Measurements from ENCODE around the gene MNS1. TPM values are rescaled to one million over a fixed set of nuclear protein-coding genes. Genes with fewer than 3 reads are reported as not detected.

MNS1 gene
- total and polyA plus RNA-seq, 10 of the 15 experiments (the other 5 are each of a cell fraction or from before 2014, with no cell fraction given): 0.45 to 2.6 (median 0.97) TPM

DNA sequence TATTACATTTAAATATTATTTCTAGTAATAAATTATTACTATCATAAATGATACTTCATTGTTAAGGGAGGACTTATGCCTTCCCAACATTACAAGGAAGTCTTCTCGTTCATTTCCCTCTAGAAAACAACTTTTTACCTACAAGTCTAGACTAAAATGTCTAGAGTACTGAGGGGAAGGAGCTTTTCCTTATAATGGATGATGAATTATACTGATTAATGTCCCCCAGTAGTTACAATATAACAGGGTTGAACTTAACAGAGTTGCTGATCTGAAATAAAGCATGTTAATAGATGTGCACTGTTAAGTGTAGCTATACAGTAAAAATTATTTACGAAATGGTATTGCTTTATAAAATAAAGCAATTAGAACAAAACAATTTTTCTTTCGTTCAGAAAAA lies 2.7 kb upstream of the MNS1 start:
- POLR2A ChIA-PET: no interaction called here
- TF ChIP-seq BHLHE40 (IDR thresholded peaks at IDR 0.05; ENCODE audit: borderline replicate concordance in 1 of 2, low read depth in 2 of 2, low read length in 1 of 2) (no peak), RCOR1 (conservative IDR thresholded peaks at IDR 0.05; ENCODE audit: low read depth, low read length) (no peak), EGR1 (IDR thresholded peaks at IDR 0.05; ENCODE audit: borderline replicate concordance in 1 of 2, low read depth in 2 of 2, low read length in 2 of 2) (no peak), RAD21 (IDR thresholded peaks at IDR 0.05; ENCODE audit: insufficient read depth, low read depth, low read length) (no peak), EED (IDR thresholded peaks at IDR 0.05; ENCODE audit: low read depth) (no peak), SKIL (IDR thresholded peaks at IDR 0.05; ENCODE audit: low read depth, poor library complexity, severe bottlenecking) (no peak), DPF2 (IDR thresholded peaks at IDR 0.05) (no peak), BCL3 (IDR thresholded peaks at IDR 0.05; ENCODE audit: borderline replicate concordance, insufficient read depth, low read depth, low read length, poor library complexity, severe bottlenecking) (no peak)
- Histone ChIP-seq H4K20me1 (ENCODE audit: control insufficient read depth, insufficient read depth) (no peaks in the 10 kb centered on the region), H3K27ac (ENCODE audit: control insufficient read depth, insufficient read depth) (no peak overlapping the region), H3K27me3 (replicated peaks in 1 of 2; ENCODE audit: control insufficient read depth in 2 of 2, insufficient read depth in 2 of 2, low read length in 1 of 2) (no peaks in the 10 kb centered on the region), H3K4me2 (ENCODE audit: control insufficient read depth, insufficient read depth) (no peak overlapping the region), H3K4me1 (ENCODE audit: control insufficient read depth, insufficient read depth, low read length) (peaks cover 9% of the 10 kb centered on the region; the same call in 1 of the 2 replicates), H3K79me2 (ENCODE audit: control insufficient read depth, insufficient read depth, low read length) (no peaks in the 10 kb centered on the region), H3K9ac (ENCODE audit: control insufficient read depth, insufficient read depth, low read length) (no peak overlapping the region), H2AFZ (ENCODE audit: control insufficient read depth, low read depth, low read length) (no peak overlapping the region), H3K9me3 (replicated peaks; ENCODE audit: control insufficient read depth, insufficient read depth, low read length) (no peaks in the 10 kb centered on the region), H3K36me3 (ENCODE audit: control insufficient read depth in 2 of 2, insufficient read depth in 2 of 2, low read length in 1 of 2) (no peaks in the 10 kb centered on the region), H3K4me3 (no peak overlapping the region)
- SMC1A ChIA-PET (ENCODE audit: uncharacterized antibody, unreplicated experiment): interaction anchor here (1.1 kb wide), 1 partner anchor 24 kb away, joined by 4 read pairs; no protein-coding TSS in a partner anchor
- RAD21 ChIA-PET (ENCODE audit: unreplicated experiment): interaction anchor here (0.6 kb wide), 1 partner anchor 1239 kb away, joined by 3 read pairs; the partner anchor contains the start of gene POLR2M
- intact Hi-C loops (cut with micrococcal nuclease; ENCODE audit: unreplicated experiment): no loop called here
- FAIRE-seq: no peak
- WGBS (ENCODE audit: insufficient coverage, insufficient replicate concordance, low lambda C conversion rate, missing lambda C conversion rate): 77% methylated on average over 3 of the region's 3 CpGs
- no peak for ATAC-seq
- in situ Hi-C loops (cut with MboI): no loop called here
- CTCF ChIA-PET: interaction anchor here (1.5 kb wide), 1 partner anchor 29 kb away, joined by 3 read pairs; no protein-coding TSS in a partner anchor
- DNase-seq (ENCODE audit: low read depth, low spot score): no peak
- no TSS peak for BruUV-seq (replicated peaks)
